Fibroblast of skin of back (primary cell): ENCODE measurements around the gene BEND3.
A peak's percentile ranks its signal among the peaks of the same experiment; 100 is the strongest.

Experiments
- DNase-seq: peaks from one replicate; pipeline ENCODE4 v3.0.0-alpha.2; 2013

BEND3 gene

GRCh38 chr6:107080036-107080435 lies 35.3 kb downstream of the BEND3 start:
- no peak for DNase-seq

GRCh38 chr6:107079429-107079828 lies 35.9 kb downstream of the BEND3 start:
- peak; percentile 24 for DNase-seq

- no peak for DNase-seq
These were observed 37.6 kb downstream of the BEND3 start for GRCh38 chr6:107077710-107078109.

GRCh38 chr6:107075951-107076381 lies 39.3 kb downstream of the BEND3 start:
- no peak for DNase-seq

- no peak for DNase-seq
These were observed 44.6 kb downstream of the BEND3 start for GRCh38 chr6:107070686-107071085.

GRCh38 chr6:107069631-107070548 lies 45.4 kb downstream of the BEND3 start:
- DNase-seq: no peak

GRCh38 chr6:107068691-107069630 lies 46.4 kb downstream of the BEND3 start:
- DNase-seq: no peak

- DNase-seq: no peak
These were observed 48.3 kb downstream of the BEND3 start for GRCh38 chr6:107066697-107067659.

GRCh38 chr6:107064579-107065065 lies 50.7 kb downstream of the BEND3 start:
- peak; percentile 50 for DNase-seq

GRCh38 chr6:107062691-107063090 lies 52.6 kb downstream of the BEND3 start:
- DNase-seq: no peak

GRCh38 chr6:107061125-107062020 lies 53.9 kb downstream of the BEND3 start:
- DNase-seq: no peak

- no peak for DNase-seq
These were observed 54.6 kb downstream of the BEND3 start for GRCh38 chr6:107060704-107061103.

- DNase-seq: no peak
These were observed 55.7 kb downstream of the BEND3 start for GRCh38 chr6:107059606-107060005.

GRCh38 chr6:107057679-107058078 lies 57.6 kb downstream of the BEND3 start:
- DNase-seq: no peak

GRCh38 chr6:107056796-107057195 lies 58.5 kb downstream of the BEND3 start:
- DNase-seq: no peak

GRCh38 chr6:107047807-107048206 lies 67.5 kb downstream of the BEND3 start:
- DNase-seq: no peak

- peak; percentile 15 for DNase-seq
These were observed 69.3 kb downstream of the BEND3 start for GRCh38 chr6:107045826-107046675.

- peak; percentile 55 for DNase-seq
These were observed 82.2 kb downstream of the BEND3 start for GRCh38 chr6:107033126-107033525.

GRCh38 chr6:107032051-107032450 lies 83.3 kb downstream of the BEND3 start:
- no peak for DNase-seq

GRCh38 chr6:107030151-107030550 lies 85.2 kb downstream of the BEND3 start:
- no peak for DNase-seq
